GM23338 (cell line): ENCODE measurements around the gene PID1. TPM values are rescaled to one million over a fixed set of nuclear protein-coding genes. Genes with fewer than 3 reads are reported as not detected.

Source experiments
- ATAC-seq: fragments of 200-7000 bp; cut with Tn5 transposase; 3 replicates; pipeline ENCODE4 v1.9.1; 2020
- DNase-seq: peaks from one replicate; pipeline ENCODE4 v3.0.0-alpha.2; 2015; ENCODE audit warnings: low spot score
- H2AFZ ChIP-seq: fragments of 200-600 bp; sonication (generic); 2 replicates; pipeline ENCODE4 v1.8.0; 2016; ENCODE audit warnings: antibody characterized with exemption, mild to moderate bottlenecking, moderate library complexity
- H3F3A ChIP-seq: fragments of 200-600 bp; sonication (generic); replicated peaks from 2 replicates; pipeline ENCODE4 v1.8.0; 2017; ENCODE audit warnings: antibody characterized with exemption, mixed run types, low read depth
- H3K27ac ChIP-seq: fragments of 200-600 bp; sonication (generic); 2 replicates; pipeline ENCODE4 v1.6.1; 2016; ENCODE audit warnings: low read depth
- H3K27me3 ChIP-seq: fragments of 200-600 bp; sonication (generic); 2 replicates; pipeline ENCODE4 v1.8.0; 2016; ENCODE audit warnings: mild to moderate bottlenecking, mixed run types, moderate library complexity; ENCODE audit not compliant: insufficient read depth
- H3K36me3 ChIP-seq: fragments of 200-600 bp; sonication (generic); 2 replicates; pipeline ENCODE4 v1.8.0; 2016; ENCODE audit warnings: mild to moderate bottlenecking; ENCODE audit not compliant: insufficient read depth
- H3K4me1 ChIP-seq: fragments of 200-600 bp; sonication (generic); 2 replicates; pipeline ENCODE4 v1.8.0; 2016; ENCODE audit warnings: mild to moderate bottlenecking, moderate library complexity; ENCODE audit not compliant: insufficient read depth
- H3K4me2 ChIP-seq: fragments of 200-600 bp; sonication (generic); 2 replicates; pipeline ENCODE4 v1.7.1; 2017; ENCODE audit warnings: mixed run types
- H3K4me3 ChIP-seq: fragments of 200-600 bp; sonication (generic); 2 replicates; pipeline ENCODE4 v1.6.1; 2016; ENCODE audit warnings: mixed run types
- H3K79me2 ChIP-seq: fragments of 200-600 bp; sonication (generic); replicated peaks from 2 replicates; pipeline ENCODE4 v1.8.0; 2017; ENCODE audit warnings: mild to moderate bottlenecking; ENCODE audit not compliant: insufficient read depth
- H3K9me2 ChIP-seq: fragments of 200-600 bp; sonication (generic); 2 replicates; pipeline ENCODE4 v1.8.0; 2017; ENCODE audit not compliant: insufficient read depth
- H4K20me1 ChIP-seq: fragments of 200-600 bp; sonication (generic); replicated peaks from 2 replicates; pipeline ENCODE4 v1.8.0; 2017; ENCODE audit warnings: mild to moderate bottlenecking; ENCODE audit not compliant: insufficient read depth
- H3K27ac Mint-ChIP-seq: 2 replicates; pipeline ENCODE4 v1.8.0; 2020; ENCODE audit warnings: inconsistent platforms, mild to moderate bottlenecking, moderate library complexity, mixed read lengths
- H3K27me3 Mint-ChIP-seq: 3 replicates; pipeline ENCODE4 v1.8.0; 2022; ENCODE audit warnings: low read depth, mild to moderate bottlenecking, moderate library complexity, mixed read lengths, inconsistent platforms; ENCODE audit not compliant: insufficient read depth, poor library complexity
- H3K36me3 Mint-ChIP-seq: 3 replicates; pipeline ENCODE4 v1.8.0; 2021; ENCODE audit warnings: low read depth, mild to moderate bottlenecking, inconsistent platforms, moderate library complexity, mixed read lengths
- H3K4me1 Mint-ChIP-seq: 3 replicates; pipeline ENCODE4 v1.8.0; 2020; ENCODE audit warnings: mild to moderate bottlenecking, inconsistent platforms, mixed read lengths
- H3K4me3 Mint-ChIP-seq: 3 replicates; pipeline ENCODE4 v1.8.0; 2021; ENCODE audit warnings: moderate library complexity, mild to moderate bottlenecking, inconsistent platforms, mixed read lengths
- H3K9me3 Mint-ChIP-seq: 3 replicates; pipeline ENCODE4 v1.8.0; 2020; ENCODE audit warnings: moderate library complexity, mild to moderate bottlenecking, inconsistent platforms, mixed read lengths
- CREB1 ChIP-seq: fragments of 250-450 bp; sonication (Bioruptor Pico); IDR thresholded peaks from 2 replicates; pipeline ENCODE4 v1.5.0; 2020; ENCODE audit warnings: low read depth, mild to moderate bottlenecking, moderate library complexity
- EZH2 ChIP-seq: fragments of 200-600 bp; sonication (generic); IDR thresholded peaks from one replicate; pipeline ENCODE4 v1.8.0; 2017; ENCODE audit warnings: antibody characterized with exemption, mild to moderate bottlenecking, low read depth; ENCODE audit not compliant: unreplicated experiment
- EZH2phosphoT487 ChIP-seq: fragments of 200-600 bp; sonication (generic); IDR thresholded peaks from one replicate; pipeline ENCODE4 v1.8.1; 2018; ENCODE audit warnings: antibody characterized with exemption; ENCODE audit not compliant: unreplicated experiment
- JUNB ChIP-seq: IDR thresholded peaks from one replicate; pipeline ENCODE4 v1.6.1; 2016; ENCODE audit warnings: antibody characterized with exemption; ENCODE audit not compliant: unreplicated experiment
- NANOG ChIP-seq: IDR thresholded peaks from 2 replicates; pipeline ENCODE4 v1.6.1; 2016; ENCODE audit warnings: antibody characterized with exemption, borderline replicate concordance
- POLR2AphosphoS5 ChIP-seq: IDR thresholded peaks from 2 replicates; pipeline ENCODE4 v1.6.1; 2016; ENCODE audit warnings: antibody characterized with exemption, low read depth
- ZNF114 ChIP-seq: fragments of 250-450 bp; sonication (Bioruptor Pico); IDR thresholded peaks from 2 replicates; pipeline ENCODE4 v1.5.0; 2020; ENCODE audit warnings: mild to moderate bottlenecking, moderate library complexity
- ZNF331 ChIP-seq: fragments of 250-450 bp; sonication (Bioruptor Pico); IDR thresholded peaks from 2 replicates; pipeline ENCODE4 v1.5.0; 2020; ENCODE audit warnings: low read depth, mild to moderate bottlenecking, moderate library complexity
- polyA plus RNA-seq: library from polyadenylated mRNA; unstranded; fragments of >200 nt; fragmentation: Nextera tagmentation; extraction: Ambion mirVana; gene quantifications from 2 replicates; pipeline ENCODE4 v1.2.1, GENCODE V29; 2016
- total RNA-seq: library from RNA; depleted of rRNA; stranded (reverse); fragments of >200 nt; shearing (Covaris generic); gene quantifications from 2 replicates; pipeline ENCODE4 v1.2.3, GENCODE V29; 2014
- TF ChIP-seq, protein P1 (sequence below): fragments of 250-450 bp; sonication (Bioruptor Pico); IDR thresholded peaks from 2 replicates; pipeline ENCODE4 v1.5.0; 2020; ENCODE audit warnings: mild to moderate bottlenecking, moderate library complexity
- TF ChIP-seq, protein P2 (sequence below), 2 experiments: fragments of 200-600 bp in 1 of 2; sonication (generic) in 1 of 2; conservative IDR thresholded peaks; 2 replicates each; pipeline versions ENCODE4 v1.5.1 to v1.6.1; 2016 to 2017; ENCODE audit warnings: antibody characterized with exemption in 2 of 2, low read depth in 2 of 2, mild to moderate bottlenecking in 2 of 2, moderate library complexity in 1 of 2
- TF ChIP-seq, protein P3 (sequence below): IDR thresholded peaks from one replicate; pipeline ENCODE4 v1.6.1; 2018; ENCODE audit warnings: antibody characterized with exemption; ENCODE audit not compliant: unreplicated experiment
- TF ChIP-seq, protein P4 (sequence below): IDR thresholded peaks from 2 replicates; pipeline ENCODE4 v1.6.1; 2016; ENCODE audit warnings: antibody characterized with exemption

Gene PID1
- total and polyA plus RNA-seq, 2 experiments from 2014 or later: 1.7 to 2.4 TPM

DNA sequence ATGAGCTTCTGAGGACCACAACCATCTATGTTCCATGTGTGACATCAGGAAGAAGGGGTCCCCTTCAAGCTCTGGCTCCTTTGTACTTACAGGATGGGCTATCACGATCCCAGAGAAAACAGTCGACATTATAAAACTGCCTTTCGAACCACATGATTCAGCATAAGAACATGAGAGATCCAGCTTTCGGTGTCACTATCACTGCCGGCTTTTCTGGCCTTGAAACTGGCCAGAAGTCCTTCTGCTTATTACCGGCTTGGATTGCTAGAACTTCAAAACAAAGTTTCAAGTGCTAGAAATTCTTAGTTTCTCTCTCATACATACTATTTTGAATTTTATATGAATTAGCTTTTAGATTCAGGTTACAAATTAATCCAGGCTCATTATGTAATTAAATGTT lies 138.9 kb downstream of the PID1 start (continued):
- TF ChIP-seq, protein P1, sequence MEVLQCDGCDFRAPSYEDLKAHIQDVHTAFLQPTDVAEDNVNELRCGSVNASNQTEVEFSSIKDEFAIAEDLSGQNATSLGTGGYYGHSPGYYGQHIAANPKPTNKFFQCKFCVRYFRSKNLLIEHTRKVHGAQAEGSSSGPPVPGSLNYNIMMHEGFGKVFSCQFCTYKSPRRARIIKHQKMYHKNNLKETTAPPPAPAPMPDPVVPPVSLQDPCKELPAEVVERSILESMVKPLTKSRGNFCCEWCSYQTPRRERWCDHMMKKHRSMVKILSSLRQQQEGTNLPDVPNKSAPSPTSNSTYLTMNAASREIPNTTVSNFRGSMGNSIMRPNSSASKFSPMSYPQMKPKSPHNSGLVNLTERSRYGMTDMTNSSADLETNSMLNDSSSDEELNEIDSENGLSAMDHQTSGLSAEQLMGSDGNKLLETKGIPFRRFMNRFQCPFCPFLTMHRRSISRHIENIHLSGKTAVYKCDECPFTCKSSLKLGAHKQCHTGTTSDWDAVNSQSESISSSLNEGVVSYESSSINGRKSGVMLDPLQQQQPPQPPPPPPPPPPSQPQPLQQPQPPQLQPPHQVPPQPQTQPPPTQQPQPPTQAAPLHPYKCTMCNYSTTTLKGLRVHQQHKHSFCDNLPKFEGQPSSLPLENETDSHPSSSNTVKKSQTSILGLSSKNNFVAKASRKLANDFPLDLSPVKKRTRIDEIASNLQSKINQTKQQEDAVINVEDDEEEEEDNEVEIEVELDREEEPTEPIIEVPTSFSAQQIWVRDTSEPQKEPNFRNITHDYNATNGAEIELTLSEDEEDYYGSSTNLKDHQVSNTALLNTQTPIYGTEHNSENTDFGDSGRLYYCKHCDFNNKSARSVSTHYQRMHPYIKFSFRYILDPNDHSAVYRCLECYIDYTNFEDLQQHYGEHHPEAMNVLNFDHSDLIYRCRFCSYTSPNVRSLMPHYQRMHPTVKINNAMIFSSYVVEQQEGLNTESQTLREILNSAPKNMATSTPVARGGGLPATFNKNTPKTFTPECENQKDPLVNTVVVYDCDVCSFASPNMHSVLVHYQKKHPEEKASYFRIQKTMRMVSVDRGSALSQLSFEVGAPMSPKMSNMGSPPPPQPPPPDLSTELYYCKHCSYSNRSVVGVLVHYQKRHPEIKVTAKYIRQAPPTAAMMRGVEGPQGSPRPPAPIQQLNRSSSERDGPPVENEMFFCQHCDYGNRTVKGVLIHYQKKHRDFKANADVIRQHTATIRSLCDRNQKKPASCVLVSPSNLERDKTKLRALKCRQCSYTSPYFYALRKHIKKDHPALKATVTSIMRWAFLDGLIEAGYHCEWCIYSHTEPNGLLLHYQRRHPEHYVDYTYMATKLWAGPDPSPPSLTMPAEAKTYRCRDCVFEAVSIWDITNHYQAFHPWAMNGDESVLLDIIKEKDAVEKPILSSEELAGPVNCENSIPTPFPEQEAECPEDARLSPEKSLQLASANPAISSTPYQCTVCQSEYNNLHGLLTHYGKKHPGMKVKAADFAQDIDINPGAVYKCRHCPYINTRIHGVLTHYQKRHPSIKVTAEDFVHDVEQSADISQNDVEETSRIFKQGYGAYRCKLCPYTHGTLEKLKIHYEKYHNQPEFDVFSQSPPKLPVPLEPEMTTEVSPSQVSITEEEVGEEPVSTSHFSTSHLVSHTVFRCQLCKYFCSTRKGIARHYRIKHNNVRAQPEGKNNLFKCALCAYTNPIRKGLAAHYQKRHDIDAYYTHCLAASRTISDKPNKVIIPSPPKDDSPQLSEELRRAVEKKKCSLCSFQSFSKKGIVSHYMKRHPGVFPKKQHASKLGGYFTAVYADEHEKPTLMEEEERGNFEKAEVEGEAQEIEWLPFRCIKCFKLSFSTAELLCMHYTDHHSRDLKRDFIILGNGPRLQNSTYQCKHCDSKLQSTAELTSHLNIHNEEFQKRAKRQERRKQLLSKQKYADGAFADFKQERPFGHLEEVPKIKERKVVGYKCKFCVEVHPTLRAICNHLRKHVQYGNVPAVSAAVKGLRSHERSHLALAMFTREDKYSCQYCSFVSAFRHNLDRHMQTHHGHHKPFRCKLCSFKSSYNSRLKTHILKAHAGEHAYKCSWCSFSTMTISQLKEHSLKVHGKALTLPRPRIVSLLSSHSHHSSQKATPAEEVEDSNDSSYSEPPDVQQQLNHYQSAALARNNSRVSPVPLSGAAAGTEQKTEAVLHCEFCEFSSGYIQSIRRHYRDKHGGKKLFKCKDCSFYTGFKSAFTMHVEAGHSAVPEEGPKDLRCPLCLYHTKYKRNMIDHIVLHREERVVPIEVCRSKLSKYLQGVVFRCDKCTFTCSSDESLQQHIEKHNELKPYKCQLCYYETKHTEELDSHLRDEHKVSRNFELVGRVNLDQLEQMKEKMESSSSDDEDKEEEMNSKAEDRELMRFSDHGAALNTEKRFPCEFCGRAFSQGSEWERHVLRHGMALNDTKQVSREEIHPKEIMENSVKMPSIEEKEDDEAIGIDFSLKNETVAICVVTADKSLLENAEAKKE (CRISPR knock-in tag): no peak

DNA sequence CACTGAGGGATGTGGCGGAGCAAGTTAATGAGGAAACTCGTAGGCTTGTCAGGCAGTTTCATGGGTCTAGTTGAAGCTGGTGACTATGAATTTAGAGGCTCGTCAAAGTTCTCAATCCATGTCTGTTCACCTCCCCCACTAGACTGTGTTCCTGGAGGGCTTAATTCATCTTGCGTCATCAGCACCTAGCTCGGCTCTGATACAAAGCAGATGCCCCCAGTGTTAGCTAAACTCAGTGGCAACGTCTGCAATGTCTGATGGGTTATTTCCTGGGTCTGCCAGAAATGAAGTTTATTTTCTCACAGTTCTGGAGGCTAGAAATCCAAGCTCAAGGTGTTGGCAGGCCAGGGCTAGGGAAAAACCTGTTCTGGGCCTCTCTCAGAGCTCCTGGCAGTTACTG lies 140.6 kb downstream of the PID1 start:
- no peak overlapping the region for H3K4me3 Mint-ChIP-seq
- Histone ChIP-seq H3K27ac (no peak overlapping the region), H3K9me2 (no peaks in the 10 kb centered on the region), H3K36me3 (no peaks in the 10 kb centered on the region), H4K20me1 (no peaks in the 10 kb centered on the region), H3K4me2 (no peak overlapping the region), H3K4me3 (no peak overlapping the region), H2AFZ (no peak overlapping the region), H3K27me3 (no peaks in the 10 kb centered on the region), H3K4me1 (no peaks in the 10 kb centered on the region), H3K79me2 (no peaks in the 10 kb centered on the region), H3F3A (no peaks in the 10 kb centered on the region)
- H3K27me3 Mint-ChIP-seq: no peaks in the 10 kb centered on the region
- no peak for DNase-seq
- no peak for ATAC-seq
- no peak overlapping the region for H3K27ac Mint-ChIP-seq
- H3K4me1 Mint-ChIP-seq: no peaks in the 10 kb centered on the region
- H3K9me3 Mint-ChIP-seq: no peaks in the 10 kb centered on the region
- no peaks in the 10 kb centered on the region; the same call in 2 of the 3 replicates for H3K36me3 Mint-ChIP-seq
- TF ChIP-seq, protein P2, sequence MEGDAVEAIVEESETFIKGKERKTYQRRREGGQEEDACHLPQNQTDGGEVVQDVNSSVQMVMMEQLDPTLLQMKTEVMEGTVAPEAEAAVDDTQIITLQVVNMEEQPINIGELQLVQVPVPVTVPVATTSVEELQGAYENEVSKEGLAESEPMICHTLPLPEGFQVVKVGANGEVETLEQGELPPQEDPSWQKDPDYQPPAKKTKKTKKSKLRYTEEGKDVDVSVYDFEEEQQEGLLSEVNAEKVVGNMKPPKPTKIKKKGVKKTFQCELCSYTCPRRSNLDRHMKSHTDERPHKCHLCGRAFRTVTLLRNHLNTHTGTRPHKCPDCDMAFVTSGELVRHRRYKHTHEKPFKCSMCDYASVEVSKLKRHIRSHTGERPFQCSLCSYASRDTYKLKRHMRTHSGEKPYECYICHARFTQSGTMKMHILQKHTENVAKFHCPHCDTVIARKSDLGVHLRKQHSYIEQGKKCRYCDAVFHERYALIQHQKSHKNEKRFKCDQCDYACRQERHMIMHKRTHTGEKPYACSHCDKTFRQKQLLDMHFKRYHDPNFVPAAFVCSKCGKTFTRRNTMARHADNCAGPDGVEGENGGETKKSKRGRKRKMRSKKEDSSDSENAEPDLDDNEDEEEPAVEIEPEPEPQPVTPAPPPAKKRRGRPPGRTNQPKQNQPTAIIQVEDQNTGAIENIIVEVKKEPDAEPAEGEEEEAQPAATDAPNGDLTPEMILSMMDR (conservative IDR thresholded peaks at IDR 0.05; ENCODE audit: low read depth in 2 of 2): no peak
- no peak for TF ChIP-seq CREB1 (CRISPR knock-in tag)
- no peak for TF ChIP-seq ZNF331 (CRISPR knock-in tag)
- TF ChIP-seq NANOG: no peak
- TF ChIP-seq EZH2phosphoT487: no peak
- TF ChIP-seq JUNB: no peak
- TF ChIP-seq, protein P3, sequence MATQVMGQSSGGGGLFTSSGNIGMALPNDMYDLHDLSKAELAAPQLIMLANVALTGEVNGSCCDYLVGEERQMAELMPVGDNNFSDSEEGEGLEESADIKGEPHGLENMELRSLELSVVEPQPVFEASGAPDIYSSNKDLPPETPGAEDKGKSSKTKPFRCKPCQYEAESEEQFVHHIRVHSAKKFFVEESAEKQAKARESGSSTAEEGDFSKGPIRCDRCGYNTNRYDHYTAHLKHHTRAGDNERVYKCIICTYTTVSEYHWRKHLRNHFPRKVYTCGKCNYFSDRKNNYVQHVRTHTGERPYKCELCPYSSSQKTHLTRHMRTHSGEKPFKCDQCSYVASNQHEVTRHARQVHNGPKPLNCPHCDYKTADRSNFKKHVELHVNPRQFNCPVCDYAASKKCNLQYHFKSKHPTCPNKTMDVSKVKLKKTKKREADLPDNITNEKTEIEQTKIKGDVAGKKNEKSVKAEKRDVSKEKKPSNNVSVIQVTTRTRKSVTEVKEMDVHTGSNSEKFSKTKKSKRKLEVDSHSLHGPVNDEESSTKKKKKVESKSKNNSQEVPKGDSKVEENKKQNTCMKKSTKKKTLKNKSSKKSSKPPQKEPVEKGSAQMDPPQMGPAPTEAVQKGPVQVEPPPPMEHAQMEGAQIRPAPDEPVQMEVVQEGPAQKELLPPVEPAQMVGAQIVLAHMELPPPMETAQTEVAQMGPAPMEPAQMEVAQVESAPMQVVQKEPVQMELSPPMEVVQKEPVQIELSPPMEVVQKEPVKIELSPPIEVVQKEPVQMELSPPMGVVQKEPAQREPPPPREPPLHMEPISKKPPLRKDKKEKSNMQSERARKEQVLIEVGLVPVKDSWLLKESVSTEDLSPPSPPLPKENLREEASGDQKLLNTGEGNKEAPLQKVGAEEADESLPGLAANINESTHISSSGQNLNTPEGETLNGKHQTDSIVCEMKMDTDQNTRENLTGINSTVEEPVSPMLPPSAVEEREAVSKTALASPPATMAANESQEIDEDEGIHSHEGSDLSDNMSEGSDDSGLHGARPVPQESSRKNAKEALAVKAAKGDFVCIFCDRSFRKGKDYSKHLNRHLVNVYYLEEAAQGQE: no peak
- TF ChIP-seq, protein P4, sequence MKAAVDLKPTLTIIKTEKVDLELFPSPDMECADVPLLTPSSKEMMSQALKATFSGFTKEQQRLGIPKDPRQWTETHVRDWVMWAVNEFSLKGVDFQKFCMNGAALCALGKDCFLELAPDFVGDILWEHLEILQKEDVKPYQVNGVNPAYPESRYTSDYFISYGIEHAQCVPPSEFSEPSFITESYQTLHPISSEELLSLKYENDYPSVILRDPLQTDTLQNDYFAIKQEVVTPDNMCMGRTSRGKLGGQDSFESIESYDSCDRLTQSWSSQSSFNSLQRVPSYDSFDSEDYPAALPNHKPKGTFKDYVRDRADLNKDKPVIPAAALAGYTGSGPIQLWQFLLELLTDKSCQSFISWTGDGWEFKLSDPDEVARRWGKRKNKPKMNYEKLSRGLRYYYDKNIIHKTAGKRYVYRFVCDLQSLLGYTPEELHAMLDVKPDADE: no peak
- no peak for TF ChIP-seq POLR2AphosphoS5
- no peak for TF ChIP-seq ZNF114
- TF ChIP-seq EZH2: no peak
